Measurements from ENCODE around the gene GRK4. TPM values are rescaled to one million over a fixed set of nuclear protein-coding genes. Genes with fewer than 3 reads are reported as not detected.

Gene GRK4
- total and polyA plus RNA-seq, 10 of the 15 experiments (the other 5 are each of a cell fraction or from before 2014, with no cell fraction given): 1.1 to 4.0 (median 2.5) TPM

DNA sequence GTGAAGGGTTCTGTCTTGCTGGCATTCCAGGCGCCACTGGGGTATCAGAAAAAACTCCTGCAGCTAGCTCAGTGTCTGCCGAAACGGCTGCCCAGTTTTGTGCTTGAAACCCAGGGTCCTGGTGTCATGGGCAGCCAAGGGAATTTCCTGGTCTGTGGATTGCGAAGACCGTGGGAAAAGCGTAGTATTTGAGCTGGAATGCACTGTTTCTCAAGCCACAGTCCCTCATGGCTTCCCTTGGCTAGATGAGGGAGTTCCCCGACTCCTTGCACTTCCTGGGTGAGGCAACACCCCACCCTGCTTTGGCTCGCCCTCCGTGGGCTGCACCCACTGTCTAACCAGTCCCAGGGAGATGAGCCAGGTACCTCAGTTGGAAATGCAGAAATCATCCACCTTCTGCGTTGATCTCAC lies 40.2 kb upstream of the GRK4 start:
- Histone ChIP-seq H3K9me3 (replicated peaks; ENCODE audit: control insufficient read depth, insufficient read depth, low read length) (no peaks in the 10 kb centered on the region), H3K27me3 (replicated peaks in 1 of 2; ENCODE audit: control insufficient read depth in 2 of 2, insufficient read depth in 2 of 2, low read length in 1 of 2) (no peaks in the 10 kb centered on the region), H3K27ac (ENCODE audit: control insufficient read depth, insufficient read depth) (no peak overlapping the region), H3K4me1 (ENCODE audit: control insufficient read depth, insufficient read depth, low read length) (no peaks in the 10 kb centered on the region; the same call in 1 of the 2 replicates), H2AFZ (ENCODE audit: control insufficient read depth, low read depth, low read length) (no peak overlapping the region), H3K4me3 (no peak overlapping the region), H3K9ac (ENCODE audit: control insufficient read depth, insufficient read depth, low read length) (no peak overlapping the region), H3K79me2 (ENCODE audit: control insufficient read depth, insufficient read depth, low read length) (peaks cover 2% of the 10 kb centered on the region), H4K20me1 (ENCODE audit: control insufficient read depth, insufficient read depth) (no peaks in the 10 kb centered on the region), H3K36me3 (ENCODE audit: control insufficient read depth in 2 of 2, insufficient read depth in 2 of 2, low read length in 1 of 2) (peaks cover 10 to 22% of the 10 kb centered on the region in 2 experiments), H3K4me2 (ENCODE audit: control insufficient read depth, insufficient read depth) (no peak overlapping the region)
- FAIRE-seq: no peak
- no peak for DNase-seq (ENCODE audit: low read depth, low spot score)
- 77% methylated on average over 10 of the region's 10 CpGs for WGBS (ENCODE audit: insufficient coverage, insufficient replicate concordance, low lambda C conversion rate, missing lambda C conversion rate)
- ChIA-PET POLR2A (no interaction called here), SMC1A (ENCODE audit: uncharacterized antibody, unreplicated experiment) (interaction anchor here (1.3 kb wide), 1 partner anchor 31 kb away, joined by 5 read pairs; no protein-coding TSS in a partner anchor), CTCF (no interaction called here), RAD21 (ENCODE audit: unreplicated experiment) (no interaction called here)
- BruUV-seq (replicated peaks): no TSS peak
- no peak for ATAC-seq
- in situ Hi-C loops (cut with MboI): no loop called here
- intact Hi-C loops (cut with micrococcal nuclease; ENCODE audit: unreplicated experiment): no loop called here
- TF ChIP-seq, protein P1, sequence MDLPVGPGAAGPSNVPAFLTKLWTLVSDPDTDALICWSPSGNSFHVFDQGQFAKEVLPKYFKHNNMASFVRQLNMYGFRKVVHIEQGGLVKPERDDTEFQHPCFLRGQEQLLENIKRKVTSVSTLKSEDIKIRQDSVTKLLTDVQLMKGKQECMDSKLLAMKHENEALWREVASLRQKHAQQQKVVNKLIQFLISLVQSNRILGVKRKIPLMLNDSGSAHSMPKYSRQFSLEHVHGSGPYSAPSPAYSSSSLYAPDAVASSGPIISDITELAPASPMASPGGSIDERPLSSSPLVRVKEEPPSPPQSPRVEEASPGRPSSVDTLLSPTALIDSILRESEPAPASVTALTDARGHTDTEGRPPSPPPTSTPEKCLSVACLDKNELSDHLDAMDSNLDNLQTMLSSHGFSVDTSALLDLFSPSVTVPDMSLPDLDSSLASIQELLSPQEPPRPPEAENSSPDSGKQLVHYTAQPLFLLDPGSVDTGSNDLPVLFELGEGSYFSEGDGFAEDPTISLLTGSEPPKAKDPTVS (IDR thresholded peaks at IDR 0.05; ENCODE audit: low read depth, low read length): no peak

DNA sequence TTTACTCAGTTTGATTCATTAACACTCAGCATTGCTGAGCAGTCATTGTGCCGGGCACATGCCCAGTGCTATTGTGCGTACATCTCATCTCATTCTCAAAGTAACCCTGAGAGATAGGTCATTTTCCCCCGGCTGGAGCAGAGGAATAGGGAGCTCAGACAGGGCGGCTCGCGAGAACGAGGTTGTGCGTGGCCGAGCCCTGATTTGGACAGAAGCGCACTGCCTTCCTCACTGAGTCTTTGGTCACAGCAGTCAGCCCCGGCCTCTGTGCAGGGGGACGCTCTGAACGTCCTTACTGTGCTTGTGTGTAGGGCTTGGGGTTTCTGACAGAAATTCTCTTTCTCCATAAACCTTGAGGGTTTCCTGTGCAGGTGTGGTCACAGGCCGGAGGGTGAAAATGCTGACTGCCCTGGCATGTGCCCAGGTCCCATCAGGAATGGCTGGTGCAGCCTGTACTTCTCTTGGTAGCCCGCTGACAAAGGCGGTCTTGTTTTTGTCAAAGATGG lies 39.6 kb upstream of the GRK4 start:
- H3K27ac ChIP-seq (ENCODE audit: control insufficient read depth, insufficient read depth): no peak overlapping the region
- FAIRE-seq: no peak
- in situ Hi-C loops (cut with MboI): no loop called here

More for the DNA sequence above, 39.6 kb upstream of the GRK4 start:
- ChIA-PET POLR2A (no interaction called here), CTCF (interaction anchor here (0.7 kb wide), 1 partner anchor 30 kb away, joined by 4 read pairs; no protein-coding TSS in a partner anchor), SMC1A (ENCODE audit: uncharacterized antibody, unreplicated experiment) (interaction anchor here (1.3 kb wide), 1 partner anchor 30 kb away, joined by 5 read pairs; no protein-coding TSS in a partner anchor), RAD21 (ENCODE audit: unreplicated experiment) (no interaction called here)
- intact Hi-C loops (cut with micrococcal nuclease; ENCODE audit: unreplicated experiment): no loop called here
- H3K9me3 ChIP-seq (replicated peaks; ENCODE audit: control insufficient read depth, insufficient read depth, low read length): no peaks in the 10 kb centered on the region
- no peaks in the 10 kb centered on the region for H3K27me3 ChIP-seq (replicated peaks in 1 of 2; ENCODE audit: control insufficient read depth in 2 of 2, insufficient read depth in 2 of 2, low read length in 1 of 2)
- TF ChIP-seq NR2F1 (conservative IDR thresholded peaks at IDR 0.05): no peak
- no peak for TF ChIP-seq CREB1 (IDR thresholded peaks at IDR 0.05; ENCODE audit: low read depth)
- no peak for TF ChIP-seq ZZZ3 (IDR thresholded peaks at IDR 0.05; ENCODE audit: control insufficient read depth, insufficient read length, low read depth)
- no peak for TF ChIP-seq JUND (IDR thresholded peaks at IDR 0.05; ENCODE audit: low read depth, low read length)
- TF ChIP-seq, protein P2, sequence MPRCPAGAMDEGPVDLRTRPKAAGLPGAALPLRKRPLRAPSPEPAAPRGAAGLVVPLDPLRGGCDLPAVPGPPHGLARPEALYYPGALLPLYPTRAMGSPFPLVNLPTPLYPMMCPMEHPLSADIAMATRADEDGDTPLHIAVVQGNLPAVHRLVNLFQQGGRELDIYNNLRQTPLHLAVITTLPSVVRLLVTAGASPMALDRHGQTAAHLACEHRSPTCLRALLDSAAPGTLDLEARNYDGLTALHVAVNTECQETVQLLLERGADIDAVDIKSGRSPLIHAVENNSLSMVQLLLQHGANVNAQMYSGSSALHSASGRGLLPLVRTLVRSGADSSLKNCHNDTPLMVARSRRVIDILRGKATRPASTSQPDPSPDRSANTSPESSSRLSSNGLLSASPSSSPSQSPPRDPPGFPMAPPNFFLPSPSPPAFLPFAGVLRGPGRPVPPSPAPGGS (IDR thresholded peaks at IDR 0.05; ENCODE audit: borderline replicate concordance, insufficient read depth, low read depth, low read length, poor library complexity, severe bottlenecking): peak; percentile 63
- TF ChIP-seq, protein P3, sequence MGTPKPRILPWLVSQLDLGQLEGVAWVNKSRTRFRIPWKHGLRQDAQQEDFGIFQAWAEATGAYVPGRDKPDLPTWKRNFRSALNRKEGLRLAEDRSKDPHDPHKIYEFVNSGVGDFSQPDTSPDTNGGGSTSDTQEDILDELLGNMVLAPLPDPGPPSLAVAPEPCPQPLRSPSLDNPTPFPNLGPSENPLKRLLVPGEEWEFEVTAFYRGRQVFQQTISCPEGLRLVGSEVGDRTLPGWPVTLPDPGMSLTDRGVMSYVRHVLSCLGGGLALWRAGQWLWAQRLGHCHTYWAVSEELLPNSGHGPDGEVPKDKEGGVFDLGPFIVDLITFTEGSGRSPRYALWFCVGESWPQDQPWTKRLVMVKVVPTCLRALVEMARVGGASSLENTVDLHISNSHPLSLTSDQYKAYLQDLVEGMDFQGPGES (IDR thresholded peaks at IDR 0.05): no peak
- TF ChIP-seq SREBF2 (IDR thresholded peaks at IDR 0.05; ENCODE audit: low read length): no peak
- H3K36me3 ChIP-seq (ENCODE audit: control insufficient read depth in 2 of 2, insufficient read depth in 2 of 2, low read length in 1 of 2): peaks cover 10 to 26% of the 10 kb centered on the region in 2 experiments
- DNase-seq (ENCODE audit: low read depth, low spot score) (no peak), ATAC-seq (no peak)
- no peak overlapping the region for H3K9ac ChIP-seq (ENCODE audit: control insufficient read depth, insufficient read depth, low read length)
- H4K20me1 ChIP-seq (ENCODE audit: control insufficient read depth, insufficient read depth): no peaks in the 10 kb centered on the region
- no peak overlapping the region for H2AFZ ChIP-seq (ENCODE audit: control insufficient read depth, low read depth, low read length)
- H3K4me1 ChIP-seq (ENCODE audit: control insufficient read depth, insufficient read depth, low read length): no peaks in the 10 kb centered on the region; the same call in 1 of the 2 replicates
- peaks cover 2% of the 10 kb centered on the region for H3K79me2 ChIP-seq (ENCODE audit: control insufficient read depth, insufficient read depth, low read length)
- no peak overlapping the region for H3K4me3 ChIP-seq
- WGBS (ENCODE audit: insufficient coverage, insufficient replicate concordance, low lambda C conversion rate, missing lambda C conversion rate): 95% methylated on average over 16 of the region's 16 CpGs
- H3K4me2 ChIP-seq (ENCODE audit: control insufficient read depth, insufficient read depth): no peak overlapping the region
- no TSS peak for BruUV-seq (replicated peaks)
